Astrocyte of the cerebellum (primary cell): ENCODE measurements around the gene RYR2.

Source experiments
- DNase-seq: peaks from one replicate; pipeline ENCODE4 v3.0.0-alpha.2; 2011; ENCODE audit warnings: low read depth
- H3K4me3 ChIP-seq: 2 replicates; pipeline ENCODE4 v1.5.1; 2011; ENCODE audit warnings: mild to moderate bottlenecking, low read depth, low read length, moderate library complexity
- in situ Hi-C: cut with HindIII; loops from 2 replicates; pipeline ENCODE4 v1.10.0; 2017; ENCODE audit warnings: low sequenced_read_pairs
- TF ChIP-seq, protein P1 (sequence below): IDR thresholded peaks from 2 replicates; pipeline ENCODE4 v1.5.1; 2012; ENCODE audit warnings: low read length, low read depth, moderate library complexity, mild to moderate bottlenecking; ENCODE audit errors: missing control alignments

RYR2 gene

GRCh38 chr1:237025358-237026074 is 16.5 kb upstream of the RYR2 start:
- no peak overlapping the region for H3K4me3 ChIP-seq
- in situ Hi-C loops: no loop called here
- TF ChIP-seq, protein P1, sequence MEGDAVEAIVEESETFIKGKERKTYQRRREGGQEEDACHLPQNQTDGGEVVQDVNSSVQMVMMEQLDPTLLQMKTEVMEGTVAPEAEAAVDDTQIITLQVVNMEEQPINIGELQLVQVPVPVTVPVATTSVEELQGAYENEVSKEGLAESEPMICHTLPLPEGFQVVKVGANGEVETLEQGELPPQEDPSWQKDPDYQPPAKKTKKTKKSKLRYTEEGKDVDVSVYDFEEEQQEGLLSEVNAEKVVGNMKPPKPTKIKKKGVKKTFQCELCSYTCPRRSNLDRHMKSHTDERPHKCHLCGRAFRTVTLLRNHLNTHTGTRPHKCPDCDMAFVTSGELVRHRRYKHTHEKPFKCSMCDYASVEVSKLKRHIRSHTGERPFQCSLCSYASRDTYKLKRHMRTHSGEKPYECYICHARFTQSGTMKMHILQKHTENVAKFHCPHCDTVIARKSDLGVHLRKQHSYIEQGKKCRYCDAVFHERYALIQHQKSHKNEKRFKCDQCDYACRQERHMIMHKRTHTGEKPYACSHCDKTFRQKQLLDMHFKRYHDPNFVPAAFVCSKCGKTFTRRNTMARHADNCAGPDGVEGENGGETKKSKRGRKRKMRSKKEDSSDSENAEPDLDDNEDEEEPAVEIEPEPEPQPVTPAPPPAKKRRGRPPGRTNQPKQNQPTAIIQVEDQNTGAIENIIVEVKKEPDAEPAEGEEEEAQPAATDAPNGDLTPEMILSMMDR: no peak
- no peak for DNase-seq

DNA sequence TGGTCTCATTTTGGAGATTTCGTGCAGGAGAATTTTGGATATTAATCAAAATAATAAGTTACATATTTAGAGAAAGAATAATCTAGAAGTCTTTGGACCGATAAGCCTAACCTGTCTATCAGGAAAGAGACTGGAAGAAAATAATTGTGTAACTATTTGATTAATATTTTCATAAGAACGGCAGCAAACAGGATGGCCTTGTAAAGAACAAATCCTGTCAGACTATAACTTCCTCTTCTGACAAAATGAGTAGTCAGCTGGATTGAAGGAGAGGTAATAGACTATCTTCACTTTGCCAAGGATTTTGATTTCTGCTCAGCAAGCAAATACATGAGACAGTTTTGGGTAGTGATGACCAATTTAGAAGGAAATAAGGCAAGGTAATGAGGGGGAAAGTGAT is 12.7 kb upstream of the RYR2 start:
- TF ChIP-seq, protein P1: no peak
- no peak overlapping the region for H3K4me3 ChIP-seq
- DNase-seq: no peak
- in situ Hi-C loops: no loop called here

GRCh38 chr1:237029850-237030535 is 12.0 kb upstream of the RYR2 start:
- DNase-seq: no peak
- in situ Hi-C loops: no loop called here
- TF ChIP-seq, protein P1: no peak
- no peak overlapping the region for H3K4me3 ChIP-seq

DNA sequence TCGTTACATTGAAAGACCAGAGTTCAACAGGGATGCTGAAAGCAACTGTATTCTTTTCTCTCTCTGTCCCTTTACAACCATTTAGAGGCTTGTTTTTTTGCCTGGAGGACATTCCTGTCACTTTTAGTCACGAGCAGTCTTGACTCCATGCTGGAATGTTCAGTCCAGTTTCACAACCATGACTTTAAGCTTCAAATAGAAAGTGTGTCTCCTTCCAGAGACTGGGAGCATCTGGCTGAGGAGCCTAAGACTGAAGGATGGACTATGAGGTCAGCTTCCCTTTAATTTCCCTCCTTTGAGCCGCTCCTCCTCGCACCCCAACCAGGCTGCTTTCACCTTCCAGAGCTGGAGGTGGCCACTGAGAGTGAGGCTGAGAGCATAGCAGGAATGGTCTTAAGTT is 10.5 kb upstream of the RYR2 start:
- H3K4me3 ChIP-seq: no peak overlapping the region
- TF ChIP-seq, protein P1: no peak
- in situ Hi-C loops: no loop called here
- no peak for DNase-seq

DNA sequence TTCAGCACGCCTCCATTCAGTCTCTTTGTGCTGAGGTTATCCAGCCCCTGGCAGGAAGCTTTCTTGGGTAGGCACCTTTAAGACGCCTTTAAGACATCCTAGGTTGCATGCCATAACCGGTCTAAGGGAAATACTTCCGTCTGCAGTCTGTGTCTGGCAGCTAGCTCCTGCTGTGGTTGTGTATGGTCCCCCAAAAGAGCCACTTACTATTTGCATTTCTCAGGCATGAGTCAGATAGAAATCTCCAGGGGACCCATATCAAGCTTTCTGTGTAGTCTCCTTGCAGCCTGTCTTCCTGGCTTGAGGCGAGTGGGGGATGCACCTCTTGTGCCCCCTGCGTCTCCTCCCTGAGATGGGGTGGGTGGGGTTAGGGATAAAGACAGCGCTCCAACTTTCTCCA is 10.0 kb upstream of the RYR2 start:
- DNase-seq: peak; percentile 12
- H3K4me3 ChIP-seq: no peak overlapping the region
- TF ChIP-seq, protein P1: no peak
- in situ Hi-C loops: no loop called here

DNA sequence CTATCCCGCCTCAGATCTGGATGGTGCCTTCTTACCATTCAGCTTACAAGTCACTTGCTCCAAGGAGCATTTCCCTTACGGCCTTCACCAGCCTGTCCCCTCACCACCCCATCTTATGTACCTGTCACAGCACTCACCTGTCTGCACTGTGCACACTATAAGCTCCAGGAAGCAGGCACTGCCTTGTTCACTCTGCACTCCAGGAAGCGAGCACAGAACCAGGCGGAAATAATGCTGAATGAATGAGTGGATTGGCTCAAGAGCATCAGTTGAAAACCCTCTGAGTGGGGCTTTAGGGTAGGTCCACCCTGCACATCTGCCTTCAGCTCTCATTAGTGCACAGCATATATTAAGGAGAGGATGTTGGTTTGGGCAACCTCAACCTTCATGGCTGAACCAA is 8.9 kb upstream of the RYR2 start:
- in situ Hi-C loops: no loop called here
- no peak overlapping the region for H3K4me3 ChIP-seq
- DNase-seq: no peak
- TF ChIP-seq, protein P1: no peak
